Measurements from ENCODE around the gene EDA.

Gene EDA

DNA sequence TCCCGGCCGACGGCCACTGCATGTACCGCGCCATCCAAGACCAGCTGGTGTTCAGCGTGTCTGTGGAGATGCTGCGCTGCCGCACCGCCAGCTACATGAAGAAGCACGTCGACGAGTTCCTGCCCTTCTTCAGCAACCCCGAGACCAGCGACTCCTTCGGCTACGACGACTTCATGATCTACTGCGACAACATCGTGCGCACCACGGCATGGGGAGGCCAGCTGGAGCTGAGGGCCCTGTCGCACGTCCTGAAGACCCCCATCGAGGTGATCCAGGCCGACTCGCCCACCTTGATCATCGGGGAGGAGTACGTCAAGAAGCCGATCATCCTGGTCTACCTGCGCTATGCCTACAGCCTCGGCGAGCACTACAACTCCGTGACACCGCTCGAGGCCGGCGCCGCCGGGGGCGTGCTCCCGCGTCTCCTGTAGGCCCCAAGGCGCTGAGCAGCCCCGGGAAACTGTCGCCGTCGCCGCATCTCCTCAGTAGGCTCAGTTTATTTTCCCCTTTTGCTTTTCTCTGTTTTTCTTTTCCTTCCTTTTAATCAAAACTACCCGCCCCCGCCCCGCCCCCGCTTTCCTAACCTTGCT lies 447.1 kb downstream of the EDA start:
- DNase-seq (ENCODE audit: low spot score): no peak

DNA sequence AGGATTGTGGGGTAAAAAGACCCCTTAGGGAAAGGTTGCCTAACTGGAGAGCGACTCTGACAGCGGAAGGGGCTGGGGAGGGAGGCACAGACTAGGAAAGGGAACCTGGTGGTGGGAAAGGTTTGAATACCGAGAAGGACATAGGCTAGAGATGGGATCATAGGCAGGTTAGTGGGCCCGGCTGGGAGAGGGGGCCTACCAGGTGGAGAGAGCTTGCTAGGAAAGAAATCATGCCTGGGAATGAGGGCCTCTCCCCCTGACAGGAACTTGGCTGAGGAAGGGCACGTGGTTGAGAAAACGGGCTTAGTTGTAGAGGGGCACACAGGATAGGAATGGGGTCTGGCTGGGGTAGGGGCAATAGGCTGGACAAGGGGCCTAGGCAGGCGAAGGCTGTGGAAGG lies 450.7 kb downstream of the EDA start:
- no peak for DNase-seq (ENCODE audit: low spot score)

DNA sequence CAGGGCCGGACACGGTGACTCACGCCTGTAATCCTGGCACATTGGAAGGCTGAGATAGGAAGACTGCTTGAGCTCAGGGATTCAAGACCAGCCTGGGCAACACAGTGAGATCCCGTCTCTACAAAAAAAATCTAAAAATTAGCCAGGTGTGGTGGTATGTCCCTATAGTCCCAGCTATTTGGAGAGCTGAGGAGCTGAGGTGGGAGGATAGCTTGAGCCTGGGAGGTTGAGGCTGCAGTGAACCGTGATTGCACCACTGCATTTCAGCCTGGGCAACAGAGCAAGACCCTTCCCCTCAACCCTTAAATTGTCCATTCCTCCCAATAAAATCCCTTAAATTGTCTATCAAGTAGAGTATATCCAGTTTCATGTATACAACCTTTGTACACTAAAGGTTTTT lies 463.4 kb downstream of the EDA start:
- DNase-seq (ENCODE audit: low spot score): no peak

DNA sequence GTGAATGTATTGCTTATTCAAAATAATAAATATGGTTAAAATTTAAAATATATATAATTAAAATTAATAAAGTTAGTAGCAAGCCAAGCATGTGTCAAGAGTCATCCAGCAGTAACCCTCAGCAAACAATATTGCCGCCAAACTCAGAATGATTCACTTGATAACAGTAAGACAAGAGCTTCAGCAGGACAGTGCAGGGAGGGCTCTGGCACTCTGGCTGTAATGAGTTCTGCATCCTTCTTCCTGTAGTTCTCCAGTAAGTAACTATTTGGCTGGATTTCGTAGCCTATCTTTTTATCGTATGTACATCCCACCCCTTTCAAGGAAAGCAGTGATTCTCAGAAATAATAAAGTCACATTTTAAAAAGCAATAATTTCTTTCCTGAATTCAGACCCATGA lies 464.0 kb downstream of the EDA start:
- no peak for DNase-seq (ENCODE audit: low spot score)

DNA sequence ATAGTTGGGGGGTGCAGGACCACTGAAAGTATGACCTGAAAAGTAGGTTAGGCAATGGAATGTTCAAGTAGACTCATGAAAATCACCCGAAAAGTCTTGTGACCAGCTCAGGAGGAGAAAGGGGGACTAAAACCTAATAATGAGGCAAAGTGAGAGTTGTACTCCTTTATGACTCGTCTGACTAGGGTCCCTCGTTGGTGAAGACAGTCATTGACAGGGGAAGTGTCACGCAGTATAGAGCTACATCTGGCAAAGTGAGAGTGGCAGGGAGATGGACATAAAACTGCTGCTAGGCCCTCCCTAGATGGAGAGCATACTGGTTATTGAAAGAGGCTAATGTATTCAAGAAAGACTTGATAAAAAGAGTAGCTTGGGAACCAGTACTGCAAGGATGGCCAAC lies 466.8 kb downstream of the EDA start:
- no peak for DNase-seq (ENCODE audit: low spot score)

DNA sequence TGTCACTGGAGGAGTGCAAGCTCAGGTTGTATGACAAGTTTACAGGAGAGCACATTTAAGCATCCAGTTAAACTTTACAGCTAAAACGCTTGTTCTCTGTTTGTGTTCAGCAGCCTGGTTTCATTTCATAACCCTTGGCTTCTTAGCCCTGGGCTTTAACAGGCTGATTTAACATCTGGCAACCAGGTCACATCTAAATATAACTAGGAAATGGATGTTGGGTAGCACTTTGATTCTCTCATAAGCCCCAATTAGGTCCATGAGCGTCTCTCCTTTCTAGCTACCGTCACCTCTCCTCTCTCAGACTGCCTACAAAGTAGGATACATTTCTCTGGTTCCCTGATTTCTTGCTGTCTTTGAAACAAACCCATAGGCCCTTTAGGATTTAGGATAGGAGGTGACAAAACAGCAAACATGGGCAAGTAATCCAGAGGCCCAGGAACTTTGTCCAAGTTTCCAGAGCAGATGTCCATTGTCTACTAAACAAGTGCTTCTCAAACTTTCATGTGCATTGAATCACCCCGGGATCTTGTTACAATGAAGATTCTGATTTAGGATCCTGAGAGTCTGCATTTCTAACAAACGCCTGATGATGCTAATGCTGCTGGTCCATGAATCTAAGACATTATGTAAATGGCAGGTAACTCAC lies 468.8 kb downstream of the EDA start:
- no peak for DNase-seq (ENCODE audit: low spot score)

DNA sequence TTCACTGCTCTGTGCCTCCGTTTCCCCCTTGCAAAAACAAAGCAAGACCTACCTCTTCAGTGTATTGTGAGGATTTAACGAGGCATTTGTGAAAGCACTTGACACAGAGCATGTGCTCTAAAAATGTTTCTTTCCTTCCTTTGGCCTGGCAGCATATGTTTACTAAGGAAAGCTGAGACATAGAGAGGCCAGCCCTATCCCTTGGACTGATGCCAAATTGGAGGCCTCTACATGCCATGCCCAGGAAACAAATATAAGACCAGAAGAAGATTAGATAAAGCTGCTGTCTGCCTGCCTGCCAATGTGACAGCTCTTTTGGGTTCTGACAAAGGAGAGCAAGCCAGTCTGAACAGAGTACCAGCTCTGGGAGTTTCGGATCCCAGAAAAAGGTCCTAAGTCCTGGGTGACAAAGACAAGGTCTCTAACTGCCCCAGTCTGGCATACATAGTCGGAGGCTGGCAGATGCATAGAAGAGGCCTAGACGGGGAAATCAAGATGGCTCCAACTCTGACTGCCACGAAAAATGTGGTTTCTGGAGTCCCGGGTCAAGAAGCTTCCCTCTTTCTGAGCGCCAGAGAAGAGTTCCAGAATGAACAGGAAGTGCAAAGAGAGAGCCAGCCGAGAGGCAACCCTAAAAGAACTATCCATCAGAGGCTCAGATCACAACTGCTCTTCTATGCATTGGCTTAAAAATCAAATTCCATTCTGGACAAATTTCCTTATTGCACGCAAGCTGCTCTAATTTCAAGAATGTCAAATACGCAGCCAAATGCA lies 472.1 kb downstream of the EDA start:
- DNase-seq (ENCODE audit: low spot score): peak; percentile 17

DNA sequence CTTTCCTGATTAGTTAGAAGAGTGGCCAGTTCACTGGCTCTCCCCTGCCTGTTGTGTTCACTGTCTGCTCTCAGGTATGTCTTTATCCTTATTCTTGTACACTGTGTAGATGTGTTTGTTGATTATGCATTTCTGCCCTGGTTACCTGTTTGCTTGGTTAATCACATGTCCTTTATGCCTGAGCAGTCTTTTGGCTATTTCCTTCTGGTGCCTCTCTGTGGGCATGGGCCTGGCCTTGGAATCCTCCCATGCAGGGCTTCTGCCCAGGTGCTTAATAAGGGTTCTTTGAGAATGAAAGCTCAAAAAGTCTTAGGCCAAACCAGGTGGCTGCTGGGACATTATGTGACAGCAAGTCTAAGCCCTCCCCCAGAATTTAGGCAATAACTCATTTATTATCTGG lies 472.8 kb downstream of the EDA start:
- DNase-seq (ENCODE audit: low spot score): no peak
